Adrenal gland (tissue), 5 donors: ENCODE results near the gene KLHL11.

ENCODE experiments used
- POLR2A ChIP-seq, 2 donors: fragments of 450-650 bp; IDR thresholded peaks; one replicate each; pipeline ENCODE4 v1.6.1; 2017; ENCODE audit warnings: antibody characterized with exemption in 2 of 2, mild to moderate bottlenecking in 2 of 2, moderate library complexity in 1 of 2
- TF ChIP-seq, protein P1 (sequence below), 6 experiments: fragments of 450-650 bp in 4 of 6; fragments of 200-600 bp in 2 of 6; sonication (generic) in 1 of 6; IDR thresholded peaks; 1 replicate in 5 of 6; 2 replicates in 1 of 6; pipeline versions ENCODE4 v1.5.1 to v1.8.0; 2016 to 2021; ENCODE audit warnings: antibody characterized with exemption in 6 of 6, mild to moderate bottlenecking in 2 of 6, moderate library complexity in 1 of 6
- donor health status: DM: no; HTN: no; CAD: no.

DNA sequence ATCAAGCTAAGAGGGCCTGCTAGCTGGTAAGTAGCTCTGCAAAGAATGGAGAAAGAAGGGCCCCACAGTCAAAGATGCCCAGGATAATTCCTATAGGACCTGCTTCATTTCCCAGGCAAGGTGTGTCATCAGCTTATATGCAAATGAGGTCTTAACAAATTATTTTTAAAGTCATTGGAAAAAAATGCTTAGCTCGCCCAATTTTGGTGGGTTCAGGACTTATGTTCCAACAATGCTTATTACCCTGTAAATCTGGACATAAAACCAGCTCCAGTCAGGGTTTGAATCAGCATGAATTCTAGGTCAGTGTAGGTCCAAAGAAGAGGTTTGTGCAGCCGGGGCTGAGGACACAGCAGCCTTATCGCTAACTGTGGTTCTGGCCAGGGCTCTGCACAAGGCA is 28.2 kb upstream of the KLHL11 start:
- TF ChIP-seq, protein P1, sequence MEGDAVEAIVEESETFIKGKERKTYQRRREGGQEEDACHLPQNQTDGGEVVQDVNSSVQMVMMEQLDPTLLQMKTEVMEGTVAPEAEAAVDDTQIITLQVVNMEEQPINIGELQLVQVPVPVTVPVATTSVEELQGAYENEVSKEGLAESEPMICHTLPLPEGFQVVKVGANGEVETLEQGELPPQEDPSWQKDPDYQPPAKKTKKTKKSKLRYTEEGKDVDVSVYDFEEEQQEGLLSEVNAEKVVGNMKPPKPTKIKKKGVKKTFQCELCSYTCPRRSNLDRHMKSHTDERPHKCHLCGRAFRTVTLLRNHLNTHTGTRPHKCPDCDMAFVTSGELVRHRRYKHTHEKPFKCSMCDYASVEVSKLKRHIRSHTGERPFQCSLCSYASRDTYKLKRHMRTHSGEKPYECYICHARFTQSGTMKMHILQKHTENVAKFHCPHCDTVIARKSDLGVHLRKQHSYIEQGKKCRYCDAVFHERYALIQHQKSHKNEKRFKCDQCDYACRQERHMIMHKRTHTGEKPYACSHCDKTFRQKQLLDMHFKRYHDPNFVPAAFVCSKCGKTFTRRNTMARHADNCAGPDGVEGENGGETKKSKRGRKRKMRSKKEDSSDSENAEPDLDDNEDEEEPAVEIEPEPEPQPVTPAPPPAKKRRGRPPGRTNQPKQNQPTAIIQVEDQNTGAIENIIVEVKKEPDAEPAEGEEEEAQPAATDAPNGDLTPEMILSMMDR (IDR thresholded peaks at IDR 0.05): no peak
- no peak for TF ChIP-seq POLR2A (IDR thresholded peaks at IDR 0.05)
